Measurements from ENCODE around the gene ARRDC1.
"Not testable (repeated sequence)": the region's sequence is repeated elsewhere in the genome, so short reads cannot be mapped to it uniquely, and the experiment has no call there.

The ARRDC1 gene

GRCh38 chr9:137588311-137588710 is 17.2 kb upstream of the ARRDC1 start:
- DNase-seq, result no peak

- DNase-seq, result no peak
These were observed 16.6 kb upstream of the ARRDC1 start for GRCh38 chr9:137588891-137589290.

GRCh38 chr9:137589441-137590122 is 15.9 kb upstream of the ARRDC1 start:
- DNase-seq, result peak in 1 of 2 experiments; percentile 26

- DNase-seq, result no peak
These were observed 15.4 kb upstream of the ARRDC1 start for GRCh38 chr9:137590123-137590468.

- peak; percentile 88 for DNase-seq
These were observed 14.8 kb upstream of the ARRDC1 start, which contains the start of gene ZMYND19 for GRCh38 chr9:137590469-137591383. Gene ZMYND19, minus strand, starts transcription at chr9:137590512. Its CDS starts 249 bp downstream, at chr9:137590263.

- DNase-seq, result no peak
These were observed 12.7 kb upstream of the ARRDC1 start for GRCh38 chr9:137592767-137593166.

- no peak for DNase-seq
These were observed 12.3 kb upstream of the ARRDC1 start for GRCh38 chr9:137593176-137593575.

GRCh38 chr9:137596577-137596976 is 8.9 kb upstream of the ARRDC1 start:
- DNase-seq, result not testable (repeated sequence)

GRCh38 chr9:137598943-137599342 is 6.5 kb upstream of the ARRDC1 start:
- DNase-seq, result no peak

GRCh38 chr9:137602661-137603060 is 2.8 kb upstream of the ARRDC1 start:
- no peak for DNase-seq

GRCh38 chr9:137603879-137604278 is 1.6 kb upstream of the ARRDC1 start:
- no peak for DNase-seq

- no peak for DNase-seq
These were observed 970 bp upstream of the ARRDC1 start for GRCh38 chr9:137604345-137605086.

GRCh38 chr9:137606005-137606621 is 627 bp downstream of the ARRDC1 start:
- DNase-seq, result no peak

GRCh38 chr9:137606734-137607138 is 1.2 kb downstream of the ARRDC1 start:
- no peak for DNase-seq

- DNase-seq, result no peak
These were observed 1.8 kb downstream of the ARRDC1 start for GRCh38 chr9:137607141-137607857.

GRCh38 chr9:137610944-137611343 is 5.5 kb downstream of the ARRDC1 start:
- DNase-seq, result no peak

GRCh38 chr9:137611623-137612609 is 6.4 kb downstream of the ARRDC1 start:
- DNase-seq, result peak in 1 of 2 experiments; percentile 44

- DNase-seq, result no peak
These were observed 7.3 kb downstream of the ARRDC1 start for GRCh38 chr9:137612741-137613142.

GRCh38 chr9:137613259-137613658 is 7.8 kb downstream of the ARRDC1 start:
- DNase-seq, result no peak

- DNase-seq, result no peak
These were observed 8.4 kb downstream of the ARRDC1 start for GRCh38 chr9:137613738-137614523.
